ENCODE data around the gene PTPN11.
"Not testable (repeated sequence)": the region's sequence is repeated elsewhere in the genome, so short reads cannot be mapped to it uniquely, and the experiment has no call there.

Gene PTPN11

DNA sequence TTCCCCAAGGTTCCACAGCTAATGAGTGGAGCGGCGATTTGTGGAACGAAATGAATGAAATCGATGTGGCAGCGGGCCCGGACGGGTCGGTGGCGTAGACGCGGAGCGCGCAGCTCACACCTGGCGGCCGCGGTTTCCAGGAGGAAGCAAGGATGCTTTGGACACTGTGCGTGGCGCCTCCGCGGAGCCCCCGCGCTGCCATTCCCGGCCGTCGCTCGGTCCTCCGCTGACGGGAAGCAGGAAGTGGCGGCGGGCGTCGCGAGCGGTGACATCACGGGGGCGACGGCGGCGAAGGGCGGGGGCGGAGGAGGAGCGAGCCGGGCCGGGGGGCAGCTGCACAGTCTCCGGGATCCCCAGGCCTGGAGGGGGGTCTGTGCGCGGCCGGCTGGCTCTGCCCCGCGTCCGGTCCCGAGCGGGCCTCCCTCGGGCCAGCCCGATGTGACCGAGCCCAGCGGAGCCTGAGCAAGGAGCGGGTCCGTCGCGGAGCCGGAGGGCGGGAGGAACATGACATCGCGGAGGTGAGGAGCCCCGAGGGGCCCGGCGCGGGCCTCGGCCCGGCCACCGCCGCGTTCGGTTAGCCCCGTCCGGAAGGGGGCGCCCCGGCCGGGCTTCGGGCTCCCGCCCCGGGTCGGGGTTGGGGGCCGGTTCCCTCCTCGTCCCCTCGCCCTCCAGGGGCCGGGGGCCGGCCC is at the start of gene PTPN11:
Gene PTPN11 (plus strand): TSS at position 340 of the 689 bp plus-strand sequence. CDS start 165 bp downstream, at position 505.
- peak; percentile 81 to 89 for DNase-seq (ENCODE audit: low read depth in 1 of 2, low spot score in 1 of 2)

DNA sequence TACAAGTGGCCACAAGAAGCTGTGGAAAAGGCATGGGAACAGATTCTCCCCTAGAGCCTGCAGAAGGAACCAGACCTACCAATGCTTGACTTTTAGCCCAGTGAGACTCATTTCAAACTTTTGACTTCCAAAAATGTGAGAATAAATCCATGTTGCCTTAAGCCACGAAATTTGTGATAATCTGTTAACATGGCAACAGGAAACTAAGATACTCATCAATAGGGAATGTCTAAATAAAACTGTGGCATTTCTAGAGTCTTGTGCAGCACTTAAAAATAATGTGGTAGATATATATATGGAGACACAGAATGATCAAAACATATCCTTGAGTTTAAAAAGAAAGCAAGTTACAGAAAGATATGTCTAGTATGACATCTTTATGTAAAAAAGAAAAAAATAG is 48.5 kb upstream of the PTPN11 start:
- DNase-seq (ENCODE audit: low read depth in 1 of 2, low spot score in 1 of 2): no peak

DNA sequence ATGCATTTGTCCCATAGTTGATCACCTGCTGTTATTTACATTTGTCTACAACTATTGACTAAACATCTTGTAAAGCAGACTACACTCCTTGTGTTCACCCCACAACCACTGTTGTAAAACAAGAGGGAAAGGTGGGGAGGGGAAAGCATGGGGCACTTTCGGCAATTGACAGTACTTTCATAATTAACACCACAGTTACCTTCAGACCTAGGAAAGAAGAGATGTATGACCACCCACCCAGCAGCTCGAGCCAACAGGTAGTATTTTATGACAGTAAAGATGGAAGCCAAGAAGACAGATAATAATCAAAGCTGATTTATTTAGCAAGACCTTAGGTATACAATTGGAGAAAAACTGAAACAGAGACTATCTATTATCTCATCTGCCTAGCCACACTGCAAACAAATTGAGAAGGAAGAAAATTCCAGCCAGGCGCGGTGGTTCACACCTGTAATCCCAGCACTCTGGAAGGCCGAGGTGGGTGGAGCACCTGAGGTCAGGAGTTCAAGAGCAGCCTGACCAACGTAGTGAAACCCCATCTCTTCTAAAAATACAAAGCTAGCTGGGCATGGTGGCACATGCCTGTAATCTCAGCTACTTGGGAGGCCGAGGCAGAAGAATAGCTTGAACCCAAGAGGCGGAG is 47.8 kb upstream of the PTPN11 start:
- DNase-seq (ENCODE audit: low read depth in 1 of 2, low spot score in 1 of 2): no peak

DNA sequence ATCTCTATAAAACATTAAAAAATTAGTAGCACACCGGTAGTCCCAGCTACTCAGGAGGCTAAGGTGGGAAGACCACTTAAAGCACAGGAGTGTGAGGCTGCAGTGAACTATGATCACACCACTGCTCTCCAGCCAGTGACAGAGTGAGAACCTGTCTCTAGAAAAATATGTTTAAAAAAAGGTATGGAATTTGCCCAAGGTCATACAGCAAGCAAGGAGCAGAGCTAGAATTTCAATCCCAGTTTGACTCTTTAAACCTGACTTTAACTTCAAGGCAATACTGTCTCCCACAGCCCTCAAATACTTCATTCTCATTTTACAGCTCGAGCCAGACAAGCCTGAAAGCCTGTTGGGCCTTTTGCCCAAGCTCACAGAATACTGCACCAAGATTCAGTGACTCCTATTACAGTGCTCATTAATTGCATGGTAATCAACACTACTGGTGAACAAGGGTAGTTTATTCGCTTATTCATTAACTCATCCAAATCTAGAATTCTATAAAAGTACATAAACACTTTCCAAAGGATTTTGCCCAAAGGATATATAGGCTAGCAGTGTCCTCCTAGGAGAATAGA is 44.5 kb upstream of the PTPN11 start:
- no peak for DNase-seq (ENCODE audit: low read depth in 1 of 2, low spot score in 1 of 2)

DNA sequence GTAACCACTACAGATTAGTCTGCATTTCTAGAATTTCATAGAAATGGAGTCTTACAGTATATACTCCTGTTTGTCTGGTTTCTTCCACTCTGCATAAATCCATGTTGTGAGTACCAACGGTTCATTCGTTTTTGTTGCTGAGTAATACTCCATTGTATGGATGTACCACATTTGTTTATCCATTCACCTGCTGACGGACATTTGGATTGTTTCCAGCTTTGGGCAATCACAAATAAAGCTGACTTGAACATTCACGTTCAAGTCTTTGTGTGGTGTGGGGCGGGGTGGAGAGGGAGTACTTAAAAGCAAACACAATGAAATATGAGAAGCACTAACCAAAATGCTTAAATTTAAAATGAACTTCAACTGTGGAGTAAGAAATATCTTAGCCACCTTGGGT is 43.6 kb upstream of the PTPN11 start:
- DNase-seq (ENCODE audit: low read depth in 1 of 2, low spot score in 1 of 2): no peak

DNA sequence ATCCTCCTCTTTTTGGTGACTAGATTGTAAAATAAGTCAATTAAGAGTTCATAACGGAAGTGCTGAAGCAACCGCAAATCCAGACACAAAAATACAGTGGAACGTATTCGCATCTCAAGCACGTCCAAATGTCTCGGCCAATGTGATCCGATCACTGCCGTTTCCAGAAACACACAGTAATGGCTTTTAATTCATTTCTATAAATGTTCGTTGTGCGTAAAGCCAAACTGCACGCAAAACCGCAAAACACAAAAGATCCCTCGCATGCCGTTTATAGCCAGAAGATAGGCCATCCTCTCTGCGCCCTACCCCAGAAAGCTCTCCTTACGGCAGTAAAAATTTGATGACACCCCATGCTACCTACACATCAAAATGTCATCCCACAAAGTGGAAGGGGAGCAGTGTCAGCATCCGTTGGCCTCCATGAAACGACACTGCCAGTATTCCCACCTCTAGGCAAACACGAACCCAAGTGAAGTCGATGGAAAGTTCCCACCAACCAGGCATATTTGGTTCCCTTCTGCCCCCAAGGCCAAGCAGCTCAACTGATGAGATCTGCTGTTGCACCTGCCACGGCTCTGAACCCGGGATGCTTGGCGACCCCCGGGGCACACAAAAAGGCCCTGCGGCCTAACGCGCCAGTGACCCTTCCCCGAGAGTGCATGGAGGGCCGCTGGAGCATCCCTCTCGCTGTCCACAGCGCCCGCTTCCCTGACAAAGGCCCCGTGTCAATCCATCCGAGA is 37.9 kb upstream of the PTPN11 start:
- DNase-seq (ENCODE audit: low read depth in 1 of 2, low spot score in 1 of 2): no peak

DNA sequence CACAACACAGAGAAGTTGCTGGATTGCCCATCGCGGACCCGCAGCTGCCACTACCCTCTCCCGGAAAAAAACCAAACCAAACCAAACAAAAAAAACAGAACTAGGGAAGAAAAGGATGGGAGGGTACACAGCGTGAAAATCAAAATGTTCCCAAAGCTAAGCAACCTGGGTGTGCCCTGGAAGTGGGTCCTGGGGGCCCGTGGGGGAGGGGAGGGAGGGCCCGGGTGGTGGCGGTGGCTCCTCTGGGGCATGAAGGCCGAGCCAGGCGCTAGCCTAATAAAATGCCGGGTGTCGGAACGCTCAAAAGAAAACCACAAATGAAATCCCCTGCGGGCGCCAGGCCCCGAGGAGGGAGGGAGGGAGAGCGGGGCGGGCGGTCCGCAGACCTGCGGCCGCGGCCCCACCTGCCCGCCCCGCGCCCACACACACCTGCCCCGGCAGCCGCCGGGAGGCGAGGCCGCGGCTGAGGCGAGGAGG is 37.3 kb upstream of the PTPN11 start:
- DNase-seq (ENCODE audit: low read depth in 1 of 2, low spot score in 1 of 2): peak in 1 of 2 donors; percentile 5

DNA sequence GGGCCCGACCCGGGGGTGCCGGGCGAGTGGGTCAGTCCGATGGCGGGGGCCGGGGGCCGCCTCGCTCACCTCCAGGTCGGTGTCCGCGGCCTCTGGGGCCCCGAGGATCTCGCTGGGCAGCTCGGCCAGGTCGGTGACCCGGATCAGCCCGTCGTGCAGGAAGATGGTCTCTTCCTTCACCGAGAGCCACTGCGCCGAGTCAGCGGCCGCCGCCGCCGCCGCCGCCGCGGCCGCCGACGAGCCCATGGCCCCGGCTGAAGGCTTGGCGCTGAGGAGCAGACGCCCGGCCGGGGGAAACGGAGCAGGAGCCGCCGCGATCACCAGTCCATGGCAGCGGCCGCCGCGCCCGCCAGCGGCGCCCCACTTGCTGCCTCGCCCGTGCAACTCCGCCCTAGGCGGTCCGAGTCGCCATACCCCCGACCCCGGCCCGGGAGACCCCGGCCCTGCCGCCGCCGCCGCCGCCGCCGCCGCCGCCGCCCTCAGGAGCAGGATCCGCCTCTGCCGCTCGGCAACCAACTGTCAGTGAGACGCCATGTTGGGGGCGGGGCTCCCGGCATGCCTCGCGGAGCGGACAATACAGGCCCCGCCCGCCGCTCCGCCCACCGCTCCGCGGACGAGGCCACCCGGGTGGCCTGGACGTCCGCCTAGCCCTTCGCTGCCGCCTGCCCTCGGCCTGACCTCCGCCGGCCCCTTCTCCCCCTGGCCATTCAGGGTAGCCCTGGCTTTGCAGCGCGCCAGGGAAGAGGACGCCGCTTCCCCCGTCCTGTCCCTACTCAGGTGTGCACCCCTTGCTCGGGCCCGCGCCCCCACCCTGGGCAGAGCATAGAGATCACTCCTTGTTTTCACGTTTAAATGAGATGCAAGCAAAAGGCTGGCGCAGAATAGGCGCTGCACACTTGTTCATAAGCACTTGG is 36.6 kb upstream of the PTPN11 start, which contains the start of gene HECTD4:
Gene HECTD4 (minus strand): TSS at position 549 of the 914 bp plus-strand sequence. CDS start 303 bp downstream, at position 246.
- DNase-seq (ENCODE audit: low read depth in 1 of 2, low spot score in 1 of 2): peak; percentile 84 to 93

DNA sequence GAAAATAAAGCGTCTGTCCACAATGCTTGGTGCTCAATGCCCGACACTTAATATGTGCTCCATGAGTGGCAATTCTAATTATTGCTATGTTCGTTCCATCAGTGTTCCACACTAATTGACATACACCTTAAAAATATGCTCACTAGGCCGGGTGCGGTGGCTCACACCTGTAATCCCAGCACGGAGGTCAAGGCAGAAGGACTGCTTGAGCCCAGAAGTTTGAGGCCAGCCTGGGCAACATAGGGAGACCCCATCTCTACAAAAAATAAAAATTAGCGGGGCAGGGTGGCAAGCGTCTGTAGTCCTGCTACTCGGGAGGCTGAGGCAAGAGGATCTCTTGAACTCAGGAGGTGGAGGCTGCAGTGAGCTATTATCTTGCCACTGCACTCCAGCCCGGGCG is 35.9 kb upstream of the PTPN11 start:
- no peak for DNase-seq (ENCODE audit: low read depth in 1 of 2, low spot score in 1 of 2)

DNA sequence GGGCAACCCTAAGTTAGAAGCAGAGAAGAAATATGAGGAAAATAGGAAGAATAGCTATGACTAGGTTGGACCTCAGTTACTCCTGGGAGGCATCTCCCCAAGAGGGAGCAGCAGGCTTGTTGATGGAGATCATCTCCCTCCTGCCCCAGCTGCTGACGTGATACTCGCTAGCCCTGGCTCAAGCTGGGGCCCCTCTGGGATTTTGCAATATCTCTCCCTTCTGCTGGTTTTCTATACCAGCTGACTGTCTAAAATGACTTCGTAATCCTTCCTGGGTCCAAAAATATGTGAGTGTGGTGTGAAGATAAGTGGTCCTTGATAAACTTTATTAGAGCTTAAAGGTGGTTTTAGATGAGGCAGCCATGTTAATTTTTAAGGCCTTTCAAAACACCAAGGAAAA is 32.0 kb upstream of the PTPN11 start:
- DNase-seq (ENCODE audit: low read depth in 1 of 2, low spot score in 1 of 2): no peak

DNA sequence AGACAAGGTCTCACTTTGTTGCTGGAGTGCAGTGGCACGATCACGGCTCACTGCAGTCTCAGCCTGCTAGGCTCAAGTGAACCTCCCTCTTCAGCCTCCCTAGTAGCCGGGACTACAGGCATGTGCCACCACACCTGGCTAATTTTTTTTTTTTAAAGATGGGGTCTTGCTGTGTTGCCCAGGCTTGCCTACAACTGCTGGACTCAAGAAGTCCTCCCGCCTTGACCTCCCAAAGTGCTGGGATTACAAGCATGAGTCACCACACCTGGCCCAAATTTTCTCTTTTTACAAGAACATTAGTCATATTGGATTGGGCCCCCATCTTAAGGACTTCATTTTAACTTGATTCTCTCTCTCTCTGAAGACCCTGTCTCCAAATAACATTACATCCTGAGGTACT is 29.5 kb upstream of the PTPN11 start:
- no peak for DNase-seq (ENCODE audit: low read depth in 1 of 2, low spot score in 1 of 2)

DNA sequence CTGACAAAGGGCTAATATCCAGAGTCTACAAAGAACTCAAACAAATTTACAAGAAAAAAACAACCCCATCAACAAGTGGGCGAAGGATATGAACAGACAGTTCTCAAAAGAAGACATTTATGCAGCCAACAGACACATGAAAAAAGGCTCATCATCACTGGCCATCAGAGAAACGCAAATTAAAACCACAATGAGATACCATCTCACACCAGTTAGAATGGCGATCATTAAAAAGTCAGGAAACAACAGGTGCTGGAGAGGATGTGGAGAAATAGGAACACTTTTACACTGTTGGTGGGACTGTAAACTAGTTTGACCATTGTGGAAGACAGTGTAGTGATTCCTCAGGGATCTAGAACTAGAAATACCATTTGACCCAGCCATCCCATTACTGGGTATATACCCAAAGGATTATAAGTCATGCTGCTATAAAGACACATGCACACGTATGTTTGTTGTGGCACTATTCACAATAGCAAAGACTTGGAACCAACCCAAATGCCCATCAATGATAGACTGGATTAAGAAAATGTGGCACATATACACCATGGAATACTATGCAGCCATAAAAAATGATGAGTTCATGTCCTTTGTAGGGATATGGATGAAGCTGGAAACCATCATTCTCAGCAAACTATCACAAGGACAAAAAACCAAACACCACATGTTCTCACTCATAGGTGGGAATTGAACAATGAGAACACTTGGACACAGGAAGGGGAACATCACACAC is 28.7 kb upstream of the PTPN11 start:
- not testable (repeated sequence) for DNase-seq (ENCODE audit: low read depth in 1 of 2, low spot score in 1 of 2)

DNA sequence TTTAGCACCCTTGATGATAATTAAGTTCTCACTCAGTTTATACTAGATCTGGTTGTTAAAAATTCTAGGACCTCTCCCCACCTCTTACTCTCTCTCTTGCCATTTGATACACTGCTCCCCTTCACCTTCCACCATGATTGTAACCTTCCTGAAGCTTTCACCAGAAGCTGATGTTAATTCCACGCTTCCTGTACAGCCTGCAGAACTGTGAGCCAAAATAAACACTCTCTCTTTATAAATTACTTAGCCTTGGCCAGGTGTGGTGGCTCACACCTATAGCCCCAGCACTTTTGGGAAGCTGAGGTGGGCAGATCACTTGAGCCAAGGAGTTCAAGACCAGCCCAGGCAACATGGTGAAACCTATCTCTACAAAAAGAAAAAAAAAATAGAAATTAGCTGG is 25.4 kb upstream of the PTPN11 start:
- DNase-seq (ENCODE audit: low read depth in 1 of 2, low spot score in 1 of 2): no peak

DNA sequence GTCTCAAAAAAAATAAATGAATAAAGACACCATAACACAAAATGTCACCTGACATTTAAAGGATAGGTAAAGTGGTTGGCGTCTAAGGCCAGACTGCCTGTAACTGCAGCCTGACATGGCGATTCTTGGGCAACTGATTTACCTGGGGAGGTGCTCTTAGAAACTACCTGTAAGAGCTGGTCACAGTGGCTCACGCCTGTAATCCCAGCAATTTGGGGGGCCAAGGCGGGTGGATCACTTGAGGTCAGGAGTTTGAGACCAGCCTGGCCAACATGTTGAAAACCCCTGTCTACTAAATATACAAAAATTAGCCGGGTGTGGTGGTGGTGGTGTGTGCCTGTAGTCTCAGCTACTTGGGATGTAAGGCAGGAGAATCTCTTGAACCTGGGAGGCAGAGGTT is 17.7 kb upstream of the PTPN11 start:
- DNase-seq (ENCODE audit: low read depth in 1 of 2, low spot score in 1 of 2): no peak

DNA sequence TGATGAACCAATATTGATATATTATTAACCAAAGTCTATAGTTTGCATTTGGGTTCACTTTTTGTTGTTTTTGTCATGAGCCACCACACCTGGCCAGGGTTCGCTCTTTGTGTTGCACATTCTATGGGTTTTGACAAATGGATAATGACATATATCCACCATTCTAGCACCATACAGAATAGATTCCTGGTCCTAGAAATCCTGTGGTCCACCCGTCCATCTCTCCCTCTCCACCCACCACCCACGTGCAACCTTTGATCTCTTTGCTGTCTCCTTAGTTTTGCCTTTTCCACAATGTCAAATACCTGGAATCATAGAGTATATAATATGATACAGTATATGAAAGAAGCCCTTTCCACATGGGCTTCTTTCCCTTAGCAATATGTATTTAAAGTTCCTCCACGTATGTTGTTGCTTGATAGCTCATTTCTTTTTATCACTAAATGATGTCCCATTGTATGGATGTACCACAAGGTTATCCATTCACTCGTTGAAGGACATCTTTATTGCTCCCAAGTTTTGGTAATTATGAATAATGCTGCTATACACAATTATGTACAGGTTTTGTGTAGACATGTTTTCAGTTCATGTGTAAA is 16.7 kb upstream of the PTPN11 start:
- DNase-seq (ENCODE audit: low read depth in 1 of 2, low spot score in 1 of 2): no peak

DNA sequence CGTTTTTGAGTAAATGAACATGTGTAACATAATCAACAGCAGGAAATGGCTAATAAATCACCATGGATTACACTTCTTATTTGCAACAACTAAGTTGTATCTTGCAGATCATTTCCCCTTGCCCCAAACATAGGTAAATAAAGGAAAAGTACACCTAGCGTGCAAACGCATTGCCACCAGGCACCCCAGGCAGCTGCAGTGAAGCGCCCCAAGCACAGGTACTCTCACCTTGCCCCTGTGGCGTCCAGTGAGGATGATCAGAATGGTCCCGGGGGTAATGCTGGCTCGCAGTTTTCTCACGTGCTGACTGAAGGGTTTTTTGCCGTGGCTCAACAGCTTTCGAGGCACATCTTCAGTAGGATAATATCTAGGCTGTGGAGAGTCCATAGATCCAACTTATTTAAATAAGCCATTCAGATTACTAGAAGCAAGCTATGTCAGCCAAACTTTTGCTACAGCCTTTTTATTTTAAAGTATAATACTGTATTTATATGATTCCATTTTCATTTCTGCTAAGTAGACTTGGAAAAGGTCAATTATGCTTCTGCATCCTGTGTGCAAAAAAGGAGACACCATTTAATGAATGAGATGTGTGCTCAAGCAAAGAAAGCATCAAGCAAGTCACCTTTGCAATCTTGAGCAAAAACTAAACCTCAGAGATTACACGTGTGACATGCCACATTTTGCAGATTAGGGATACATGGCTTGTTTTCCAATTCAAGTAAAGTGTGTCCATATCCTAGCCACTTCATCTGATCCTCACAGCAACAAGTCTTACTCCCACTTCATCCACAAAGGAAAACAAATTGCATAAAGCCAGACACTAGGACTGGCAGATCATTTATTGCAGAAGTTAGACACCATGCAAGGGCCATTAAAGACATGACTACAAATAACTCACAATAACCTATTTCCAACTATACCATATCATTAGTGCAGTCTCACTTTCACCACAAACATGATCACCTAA is 11.9 kb upstream of the PTPN11 start:
- DNase-seq (ENCODE audit: low read depth in 1 of 2, low spot score in 1 of 2): no peak

DNA sequence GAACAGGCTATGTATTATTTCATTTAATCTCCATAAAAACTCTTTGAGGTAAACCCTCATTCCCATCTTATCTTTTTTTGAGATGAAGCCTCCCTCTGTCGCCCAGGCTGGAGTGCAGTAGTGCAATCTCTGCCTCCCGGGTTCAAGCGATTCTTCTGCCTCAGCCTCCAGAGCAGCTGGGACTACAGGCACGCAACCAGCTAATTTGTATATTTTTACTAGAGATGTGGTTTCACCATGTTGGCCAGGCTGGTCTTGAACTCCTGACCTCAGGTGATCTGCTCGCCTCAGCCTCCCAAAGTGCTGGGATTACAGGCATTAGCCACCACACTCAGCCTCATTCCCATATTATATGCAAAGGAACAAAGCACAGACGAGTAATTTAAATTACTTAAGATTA is 11.1 kb upstream of the PTPN11 start:
- not testable (repeated sequence) for DNase-seq (ENCODE audit: low read depth in 1 of 2, low spot score in 1 of 2)

DNA sequence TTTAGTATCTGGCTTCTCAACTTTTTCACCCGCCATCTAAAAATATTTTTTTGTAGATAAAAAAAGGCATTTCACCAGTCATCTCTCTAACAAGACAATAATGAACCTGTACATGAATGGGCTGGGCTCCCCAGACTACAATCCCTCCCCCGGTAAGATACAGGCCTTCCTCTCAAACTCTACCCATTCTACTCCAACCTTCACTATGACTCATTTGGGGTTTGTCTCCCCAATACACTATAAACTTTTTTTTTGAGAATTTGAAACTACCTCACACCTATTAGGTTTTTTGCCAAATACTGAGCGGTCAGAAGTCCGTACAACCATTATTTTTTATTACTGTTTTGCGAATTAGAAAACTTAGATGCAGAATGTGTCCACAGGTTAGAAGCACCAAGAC is 10.1 kb upstream of the PTPN11 start:
- no peak for DNase-seq (ENCODE audit: low read depth in 1 of 2, low spot score in 1 of 2)
